HG02885 (cell line): ENCODE measurements around the gene POU6F2.

Experiments
- ATAC-seq: cut with Tn5 transposase; IDR thresholded peaks from one replicate; pipeline ENCODE4 v1.9.1; 2021; ENCODE audit warnings: mild to moderate bottlenecking; ENCODE audit not compliant: unreplicated experiment, poor library complexity

POU6F2 gene

GRCh38 chr7:39291628-39292410 lies 314.1 kb downstream of the POU6F2 start:
- no peak for ATAC-seq

GRCh38 chr7:39293056-39293823 lies 315.5 kb downstream of the POU6F2 start:
- no peak for ATAC-seq

- no peak for ATAC-seq
Observed at GRCh38 chr7:39294022-39294421, 316.3 kb downstream of the POU6F2 start.

DNA sequence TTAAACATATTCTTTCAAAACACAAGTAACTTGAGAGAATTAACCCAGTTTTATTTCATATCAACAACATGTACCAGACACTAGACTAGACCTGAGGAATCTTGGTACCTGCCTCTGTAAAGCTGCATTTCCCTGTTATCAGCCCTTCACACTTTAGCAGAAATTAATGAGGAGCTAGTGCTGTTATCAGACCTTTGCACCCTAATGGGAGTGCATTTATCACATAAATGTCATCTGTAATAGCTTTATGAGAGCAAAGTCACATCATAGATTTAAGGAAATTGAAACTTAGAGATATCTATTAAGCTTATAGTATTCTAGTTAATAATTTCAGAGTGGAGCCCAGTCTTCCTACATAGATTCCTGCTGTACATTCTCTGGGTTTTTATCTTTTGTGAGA lies 318.1 kb downstream of the POU6F2 start:
- ATAC-seq = no peak

GRCh38 chr7:39299695-39300094 lies 322.0 kb downstream of the POU6F2 start:
- no peak for ATAC-seq

DNA sequence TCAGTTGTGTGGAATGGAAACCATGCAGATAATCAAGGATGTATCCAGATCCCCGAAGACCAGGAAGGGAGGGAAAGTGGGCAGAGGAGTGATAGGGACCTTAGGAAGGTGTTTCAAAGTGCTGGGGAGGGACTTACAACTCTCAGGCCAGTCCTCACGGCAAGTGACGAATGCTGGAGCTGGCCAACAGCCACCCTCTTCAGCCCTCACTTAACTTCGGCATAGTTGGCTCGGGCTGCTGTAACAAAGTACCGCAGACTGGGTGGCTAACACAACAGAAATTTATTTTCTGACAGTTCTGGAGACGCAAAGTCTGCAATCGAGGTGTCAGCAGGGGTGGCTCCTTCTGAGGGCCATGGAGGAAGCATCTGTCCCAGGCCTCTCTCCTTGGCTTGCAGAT lies 322.6 kb downstream of the POU6F2 start:
- no peak for ATAC-seq

DNA sequence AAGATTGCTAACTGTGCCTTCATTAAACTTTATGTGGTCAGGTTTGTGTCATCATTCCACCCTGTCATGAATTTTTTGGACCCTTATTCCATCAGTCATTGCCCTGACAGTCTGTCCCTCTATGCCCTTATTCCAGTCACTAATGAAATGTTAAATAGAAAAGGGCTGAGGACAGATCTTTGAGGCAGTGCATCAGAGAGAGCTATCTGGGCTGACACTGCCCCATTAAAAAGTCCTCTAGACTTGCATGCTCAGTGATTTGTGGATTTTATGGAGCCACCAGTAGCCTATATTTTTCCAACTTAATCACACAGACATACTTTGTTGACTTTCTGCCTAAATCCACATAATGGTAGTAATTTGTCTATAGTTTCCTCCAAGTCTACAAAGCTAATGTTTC lies 323.8 kb downstream of the POU6F2 start:
- no peak for ATAC-seq

GRCh38 chr7:39304178-39304577 lies 326.5 kb downstream of the POU6F2 start:
- no peak for ATAC-seq

DNA sequence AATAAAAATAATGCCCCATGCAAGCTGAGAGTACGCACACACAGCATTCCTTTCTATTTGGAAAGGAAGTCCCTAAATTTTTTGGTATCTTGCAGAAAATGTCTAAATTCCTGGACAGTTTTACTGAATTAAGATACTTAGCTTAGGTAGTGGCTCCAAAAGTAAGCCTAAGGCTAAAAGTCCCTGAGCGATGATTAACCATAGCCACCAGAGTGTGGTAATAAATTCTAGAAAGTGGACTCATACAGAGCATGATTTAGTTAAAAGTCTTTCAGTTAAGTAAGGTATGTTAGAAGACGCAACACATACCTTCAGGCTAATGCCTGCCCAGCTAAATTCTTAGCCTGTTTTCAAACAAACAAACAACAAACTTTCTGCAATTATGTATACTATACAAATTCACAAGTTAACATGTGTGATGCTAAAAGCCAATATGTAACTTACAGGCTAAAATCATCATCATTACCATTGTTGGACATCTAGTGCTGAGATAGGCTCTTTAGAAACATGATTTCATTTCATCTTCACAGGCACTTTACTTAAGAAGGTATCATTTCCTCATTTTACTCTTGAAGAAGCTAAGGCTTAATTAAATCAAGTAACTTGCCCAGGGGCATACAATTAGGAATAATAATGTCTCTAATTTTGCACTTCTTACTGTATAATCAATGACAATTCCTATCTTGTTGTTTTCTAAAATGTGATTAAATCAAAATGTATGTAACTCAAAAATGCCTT lies 327.1 kb downstream of the POU6F2 start:
- ATAC-seq = no peak

- no peak for ATAC-seq
Observed at GRCh38 chr7:39306016-39306570, 328.4 kb downstream of the POU6F2 start.

- ATAC-seq = no peak
Observed at GRCh38 chr7:39310699-39311098, 333.0 kb downstream of the POU6F2 start.

- ATAC-seq = no peak
Observed at GRCh38 chr7:39312254-39312989, 334.7 kb downstream of the POU6F2 start.

DNA sequence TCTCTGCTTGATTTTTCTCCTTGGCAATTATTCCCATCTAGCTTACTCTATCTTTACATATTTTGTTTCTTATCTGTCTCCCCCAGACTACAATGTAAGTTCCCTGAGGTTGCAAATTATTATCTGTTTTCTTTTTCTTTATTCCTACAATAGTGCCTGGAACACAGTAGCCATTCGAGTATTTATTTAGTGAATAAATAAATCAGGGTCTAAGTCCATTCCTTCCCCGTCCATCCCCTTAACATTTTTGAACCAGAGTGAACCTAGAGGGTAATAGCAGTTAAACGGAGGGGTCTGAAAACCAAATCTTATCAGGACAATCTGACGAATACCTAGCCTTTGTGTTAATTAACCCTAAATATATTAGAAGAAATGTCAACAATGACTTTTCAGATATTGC lies 335.7 kb downstream of the POU6F2 start:
- ATAC-seq = no peak

GRCh38 chr7:39313974-39314373 lies 336.3 kb downstream of the POU6F2 start:
- no peak for ATAC-seq

DNA sequence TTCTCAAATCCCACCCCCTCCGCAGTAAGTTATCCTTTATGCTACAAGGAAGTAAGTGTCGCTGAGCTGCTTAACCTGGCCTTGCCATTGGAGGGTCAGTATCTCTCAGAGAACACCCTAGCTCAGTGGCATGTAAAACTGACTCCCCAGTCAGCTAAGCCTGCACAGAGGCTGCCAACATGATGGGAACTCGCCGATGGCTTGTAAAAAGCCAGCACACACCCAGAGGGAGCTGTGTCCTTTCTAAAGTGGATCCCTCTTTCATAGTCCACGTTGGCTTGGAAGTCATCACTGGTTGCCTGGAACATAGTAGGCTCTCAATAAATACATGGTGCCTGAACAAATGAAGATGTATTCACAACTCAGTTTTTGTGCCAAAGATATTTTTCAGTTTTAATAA lies 339.4 kb downstream of the POU6F2 start:
- no peak for ATAC-seq

DNA sequence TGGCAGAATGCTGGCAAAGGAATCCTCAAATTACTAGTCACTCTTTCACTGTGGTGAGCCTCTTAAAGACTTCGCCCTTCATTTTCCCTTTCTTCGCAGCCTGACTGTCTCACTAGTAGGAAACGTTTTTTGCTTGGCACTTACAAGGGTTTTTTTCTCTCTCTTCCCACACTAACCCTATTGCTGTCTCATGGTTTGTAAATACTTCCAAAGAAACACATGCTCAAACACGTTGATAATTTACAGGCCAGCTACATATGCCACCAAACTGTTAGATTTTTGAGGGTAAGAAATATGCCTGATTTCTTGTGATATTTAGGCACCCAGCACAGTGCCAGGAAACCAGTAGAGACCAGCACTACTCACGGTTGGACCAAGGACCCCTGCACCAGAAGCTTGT lies 340.2 kb downstream of the POU6F2 start:
- no peak for ATAC-seq

- no peak for ATAC-seq
Observed at GRCh38 chr7:39321245-39321644, 343.5 kb downstream of the POU6F2 start.

GRCh38 chr7:39321909-39322498 lies 344.3 kb downstream of the POU6F2 start:
- ATAC-seq = peak; percentile 57

DNA sequence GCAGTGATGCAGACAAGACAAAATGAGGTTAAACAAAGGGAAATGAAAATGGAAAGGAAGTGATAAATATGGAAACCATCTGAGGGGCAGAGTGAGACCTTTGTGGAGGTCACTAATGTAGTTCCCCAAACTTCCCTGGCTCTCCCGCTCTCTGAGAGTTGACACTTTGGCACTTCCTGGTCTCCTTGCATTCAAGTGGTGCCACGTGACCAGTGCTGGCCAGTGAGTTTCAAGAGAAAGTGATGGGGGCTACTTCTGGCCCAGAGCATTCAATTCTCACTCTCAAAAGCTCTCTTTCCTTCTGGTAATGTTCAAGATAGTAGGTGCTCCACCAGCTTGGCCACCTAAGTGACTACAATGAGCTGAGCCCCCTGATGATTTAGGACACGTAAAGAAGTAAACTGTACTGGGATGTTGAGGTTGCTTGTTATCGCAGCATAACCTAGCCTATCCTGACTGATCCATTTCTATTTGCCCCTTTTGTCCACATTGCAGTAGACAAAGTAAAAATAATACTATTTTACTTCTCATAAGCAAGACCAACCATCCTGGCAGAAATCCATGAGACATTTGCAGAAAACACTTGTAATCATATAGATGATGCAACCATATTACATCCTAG lies 346.5 kb downstream of the POU6F2 start:
- ATAC-seq = no peak
